ENCODE data around the gene MPRIP. TPM values are rescaled to one million over a fixed set of nuclear protein-coding genes. Genes with fewer than 3 reads are reported as not detected.

Gene MPRIP
- total and polyA plus RNA-seq, 2 donors (not counting 3 experiments of a cell fraction or from before 2014, with no cell fraction given), result 94.6 to 246 TPM

DNA sequence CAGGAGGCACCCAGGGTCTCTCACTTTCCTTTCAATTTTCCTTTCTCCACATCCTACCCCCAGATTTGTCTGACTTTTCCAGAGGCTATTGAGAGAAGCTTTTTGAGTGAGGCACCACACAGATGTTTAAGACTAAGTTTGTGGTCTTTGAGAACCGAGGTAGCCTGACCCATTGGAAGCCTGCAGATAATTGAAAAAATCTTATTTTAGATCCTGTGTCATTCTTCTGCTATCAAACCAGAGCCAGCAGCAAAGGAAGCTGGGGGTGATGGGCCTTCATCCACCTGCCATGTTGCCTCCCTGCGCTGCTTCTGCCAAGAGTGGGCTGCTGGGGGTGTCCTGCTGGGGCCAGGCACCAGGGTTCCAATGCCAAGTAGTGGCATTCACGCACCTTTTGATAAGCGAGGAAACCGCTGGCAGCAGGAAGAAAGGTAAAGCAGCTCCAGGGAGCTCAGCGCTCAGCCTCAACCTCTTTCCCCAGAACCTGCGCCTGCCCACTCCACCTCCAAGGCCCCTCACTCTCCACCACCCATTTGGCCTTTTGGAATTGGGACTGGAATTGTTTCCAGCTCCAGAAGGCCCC is 55.6 kb downstream of the MPRIP start:
- intact Hi-C loops (cut with micrococcal nuclease), result no loop called here
- Histone ChIP-seq H3K36me3 (ENCODE audit: control insufficient read depth in 2 of 2, extremely low read depth in 1 of 2, insufficient read depth in 2 of 2, low read length in 2 of 2) (peaks cover 0 to 5% of the 10 kb centered on the region in 2 experiments), H2AFZ (ENCODE audit: low read depth, low read length) (no peak overlapping the region), H4K20me1 (replicated peaks; ENCODE audit: control insufficient read depth, extremely low read depth, insufficient read depth, low read length) (peaks cover 8% of the 10 kb centered on the region), H3K4me3 (replicated peaks in 1 of 3; ENCODE audit: insufficient read depth in 1 of 3, low read depth in 1 of 3, low read length in 3 of 3) (no peak overlapping the region), H3K9me3 (replicated peaks; ENCODE audit: control insufficient read depth, insufficient read depth, low read length) (no peaks in the 10 kb centered on the region), H3K27me3 (ENCODE audit: control insufficient read depth in 2 of 2, insufficient read depth in 2 of 2, low read length in 2 of 2) (no peaks in the 10 kb centered on the region), H3K4me2 (ENCODE audit: insufficient read depth, low read length) (no peak overlapping the region), H3K9ac (replicated peaks; ENCODE audit: extremely low read depth, insufficient read depth, low read length) (no peak overlapping the region), H3K9me1 (replicated peaks; ENCODE audit: control insufficient read depth, extremely low read depth, insufficient read depth, low read length) (no peaks in the 10 kb centered on the region), H3K4me1 (ENCODE audit: control insufficient read depth, extremely low read depth, insufficient read depth, low read length) (no peaks in the 10 kb centered on the region), H3K79me2 (ENCODE audit: control insufficient read depth, insufficient read depth, low read length) (peaks cover 80% of the 10 kb centered on the region), H3K27ac (ENCODE audit: insufficient read depth, low read depth, low read length) (no peak overlapping the region)
- FAIRE-seq (no peak), DNase-seq (ENCODE audit: low read depth, low spot score) (no peak)
- ChIA-PET POLR2A (no interaction called here), CTCF (interaction anchor here (0.9 to 1.0 kb wide), 3 partner anchors 10 to 182 kb away, joined by 3 to 4 read pairs (median 3); no protein-coding TSS in a partner anchor)
- dilution Hi-C loops (cut with MboI; ENCODE audit: extremely low pct_ligation_motif_present, low sequenced_read_pairs), result no loop called here
- BruUV-seq (replicated peaks), result no TSS peak
- no peak for TF ChIP-seq POLR2AphosphoS5 (IDR thresholded peaks at IDR 0.05; ENCODE audit: insufficient read depth, low read depth, low read length)
- TF ChIP-seq MYC (IDR thresholded peaks at IDR 0.05; ENCODE audit: low read depth, low read length), result no peak
- no peak for TF ChIP-seq POLR2A (IDR thresholded peaks at IDR 0.05; ENCODE audit: low read depth, low read length)
- no peak for TF ChIP-seq FOS (IDR thresholded peaks at IDR 0.05; ENCODE audit: borderline replicate concordance, insufficient read depth, low read length)
- no peak for TF ChIP-seq JUN (IDR thresholded peaks at IDR 0.05; ENCODE audit: borderline replicate concordance, insufficient read depth, insufficient read length, low read depth)
- TF ChIP-seq, protein P1, sequence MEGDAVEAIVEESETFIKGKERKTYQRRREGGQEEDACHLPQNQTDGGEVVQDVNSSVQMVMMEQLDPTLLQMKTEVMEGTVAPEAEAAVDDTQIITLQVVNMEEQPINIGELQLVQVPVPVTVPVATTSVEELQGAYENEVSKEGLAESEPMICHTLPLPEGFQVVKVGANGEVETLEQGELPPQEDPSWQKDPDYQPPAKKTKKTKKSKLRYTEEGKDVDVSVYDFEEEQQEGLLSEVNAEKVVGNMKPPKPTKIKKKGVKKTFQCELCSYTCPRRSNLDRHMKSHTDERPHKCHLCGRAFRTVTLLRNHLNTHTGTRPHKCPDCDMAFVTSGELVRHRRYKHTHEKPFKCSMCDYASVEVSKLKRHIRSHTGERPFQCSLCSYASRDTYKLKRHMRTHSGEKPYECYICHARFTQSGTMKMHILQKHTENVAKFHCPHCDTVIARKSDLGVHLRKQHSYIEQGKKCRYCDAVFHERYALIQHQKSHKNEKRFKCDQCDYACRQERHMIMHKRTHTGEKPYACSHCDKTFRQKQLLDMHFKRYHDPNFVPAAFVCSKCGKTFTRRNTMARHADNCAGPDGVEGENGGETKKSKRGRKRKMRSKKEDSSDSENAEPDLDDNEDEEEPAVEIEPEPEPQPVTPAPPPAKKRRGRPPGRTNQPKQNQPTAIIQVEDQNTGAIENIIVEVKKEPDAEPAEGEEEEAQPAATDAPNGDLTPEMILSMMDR (IDR thresholded peaks at IDR 0.05; ENCODE audit: extremely low read depth in 1 of 2, insufficient read depth in 1 of 2, low read depth in 1 of 2, low read length in 2 of 2), result no peak

Measured in endothelial cell of umbilical vein (primary cell).